K562 (cell line): Measurements from ENCODE around the gene OLFM3. TPM values are rescaled to one million over a fixed set of nuclear protein-coding genes. Genes with fewer than 3 reads are reported as not detected.

Experiments
- ATAC-seq: fragments of 200-7000 bp; cut with Tn5 transposase; 3 replicates; pipeline ENCODE4 v1.9.1; 2020; ENCODE audit warnings: moderate library complexity
- BruUV-seq: library from RNA; stranded (reverse); fragments of 400-500 nt; replicated peaks from 2 replicates; lab custom pipeline; 2021; lab: Mats Ljungman, UMichigan
- CTCF ChIA-PET: fragments of 300-600 bp; formaldehyde crosslinking; extraction: SDS; loops from one replicate; lab custom pipeline; 2021; ENCODE audit warnings: low intra/inter-chr PET ratio; lab: Yijun Ruan, JAX
- POLR2A ChIA-PET: fragments of 300-600, 350-650 bp; sonication (Branson Sonifier 250); formaldehyde crosslinking; extraction: SDS; loops from one replicate; lab custom pipeline; 2021; ENCODE audit warnings: antibody characterized with exemption, inconsistent platforms; lab: Yijun Ruan, JAX
- DNase-seq, 4 experiments: peaks; one replicate each; pipeline versions ENCODE4 v3.0.0 to v3.0.0-alpha.2; 2011 to 2018; ENCODE audit warnings: low spot score in 3 of 4, mixed read lengths in 3 of 4; ENCODE audit errors: extremely low read depth in 1 of 4
- FAIRE-seq: peaks from 2 replicates; lab custom pipeline; 2011; peaks lifted over from hg19 to GRCh38; lab: Jason Lieb, UNC
- H2AFZ ChIP-seq: 2 replicates; pipeline ENCODE4 v1.6.0; 2011; ENCODE audit warnings: low read depth, low read length, control low read depth, inconsistent platforms
- H3K27ac ChIP-seq: fragments of 200-600 bp; 3 replicates; pipeline ENCODE4 v1.8.0; 2011; ENCODE audit warnings: low read depth, mild to moderate bottlenecking, control low read depth, inconsistent platforms, low read length, moderate library complexity, mixed read lengths; ENCODE audit errors: extremely low read depth
- H3K27me3 ChIP-seq, 2 experiments: fragments of 300-600 bp in 1 of 2; 2 replicates in 1 of 2; 3 replicates in 1 of 2; pipeline versions ENCODE4 v1.6.0 to v1.8.0; 2011; ENCODE audit warnings: inconsistent platforms in 2 of 2, low read length in 2 of 2, mild to moderate bottlenecking in 1 of 2, mixed read lengths in 1 of 2, moderate library complexity in 1 of 2; ENCODE audit not compliant: control insufficient read depth in 2 of 2, insufficient read depth in 2 of 2
- H3K36me3 ChIP-seq: fragments of 300-600 bp; 3 replicates; pipeline ENCODE4 v1.8.0; 2011; ENCODE audit warnings: mild to moderate bottlenecking, low read length, inconsistent platforms; ENCODE audit not compliant: control insufficient read depth, insufficient read depth
- H3K4me1 ChIP-seq, 2 experiments: fragments of 200-600 bp in 1 of 2; replicated peaks in 1 of 2; 2 replicates in 1 of 2; 3 replicates in 1 of 2; pipeline versions ENCODE4 v1.5.1 to v1.8.0; 2011; ENCODE audit warnings: inconsistent platforms in 2 of 2, low read length in 2 of 2, mild to moderate bottlenecking in 1 of 2, mixed read lengths in 1 of 2, moderate library complexity in 1 of 2; ENCODE audit not compliant: control insufficient read depth in 2 of 2, insufficient read depth in 2 of 2
- H3K4me2 ChIP-seq: 2 replicates; pipeline ENCODE4 v1.6.1; 2011; ENCODE audit warnings: low read length, control low read depth, inconsistent platforms, mixed read lengths; ENCODE audit not compliant: insufficient read depth
- H3K4me3 ChIP-seq: fragments of 200-600 bp; sonication (generic), shearing (Covaris generic); 2 replicates; pipeline ENCODE4 v1.5.1; 2016; ENCODE audit warnings: control low read depth, inconsistent platforms
- H3K79me2 ChIP-seq: fragments of 200-600 bp; 3 replicates; pipeline ENCODE4 v1.8.0; 2011; ENCODE audit warnings: low read length, inconsistent platforms; ENCODE audit not compliant: control insufficient read depth, insufficient read depth
- H3K9ac ChIP-seq, 2 experiments: 2 replicates each; pipeline versions ENCODE4 v1.6.0 to v1.6.1; 2011; ENCODE audit warnings: low read depth in 2 of 2, low read length in 2 of 2, control low read depth in 1 of 2, inconsistent platforms in 1 of 2, mild to moderate bottlenecking in 1 of 2, mixed read lengths in 1 of 2; ENCODE audit not compliant: insufficient read depth in 1 of 2
- H3K9me1 ChIP-seq: one replicate; pipeline ENCODE4 v1.6.0; 2011; ENCODE audit warnings: inconsistent platforms, mild to moderate bottlenecking, low read length, moderate library complexity; ENCODE audit not compliant: control insufficient read depth, insufficient read depth
- H3K9me3 ChIP-seq: replicated peaks from 2 replicates; pipeline ENCODE4 v1.5.1; 2011; ENCODE audit warnings: low read depth, low read length, inconsistent platforms; ENCODE audit not compliant: control insufficient read depth, insufficient read depth
- H4K20me1 ChIP-seq: replicated peaks from 2 replicates; pipeline ENCODE4 v1.6.1; 2011; ENCODE audit warnings: low read length, inconsistent platforms, mixed read lengths; ENCODE audit not compliant: control insufficient read depth, insufficient read depth
- CBFB ChIP-seq: sonication (generic); formaldehyde crosslinking; IDR thresholded peaks from 2 replicates; pipeline ENCODE4 v1.4.0; 2020; ENCODE audit warnings: mild to moderate bottlenecking, missing genetic modification reagents
- CC2D1A ChIP-seq: fragments of 450-650 bp; IDR thresholded peaks from 2 replicates; pipeline ENCODE4 v1.6.1; 2017; ENCODE audit warnings: mild to moderate bottlenecking
- CTCF ChIP-seq, 3 experiments: IDR thresholded peaks in 2 of 3; conservative IDR thresholded peaks in 1 of 3; 2 replicates each; pipeline ENCODE4 v1.5.1; 2011 to 2012; ENCODE audit warnings: low read length in 3 of 3, mild to moderate bottlenecking in 3 of 3, control low read depth in 2 of 3, improper control_type of control experiment in 1 of 3, inconsistent platforms in 1 of 3, low read depth in 1 of 3, mixed read lengths in 1 of 3, moderate library complexity in 1 of 3; ENCODE audit not compliant: insufficient read depth in 2 of 3
- ETV1 ChIP-seq: fragments of 450-650 bp; conservative IDR thresholded peaks from 2 replicates; pipeline ENCODE4 v1.6.1; 2016; ENCODE audit warnings: missing genetic modification characterization, control low read depth, low read depth, missing compliant biosample characterization
- FOXA1 ChIP-seq: fragments of 450-650 bp; IDR thresholded peaks from 2 replicates; pipeline ENCODE4 v1.6.1; 2016; ENCODE audit warnings: mild to moderate bottlenecking, borderline replicate concordance
- HDAC6 ChIP-seq: IDR thresholded peaks from 2 replicates; pipeline ENCODE4 v1.6.1; 2012; ENCODE audit warnings: low read depth, mild to moderate bottlenecking, control low read depth, inconsistent platforms, low read length, moderate library complexity
- HEY1 ChIP-seq: fragments of 250-450 bp; sonication (Bioruptor Pico); IDR thresholded peaks from 2 replicates; pipeline ENCODE4 v1.5.0; 2020; ENCODE audit warnings: mild to moderate bottlenecking, moderate library complexity, borderline replicate concordance
- HIVEP1 ChIP-seq: fragments of 250-450 bp; sonication (Bioruptor Pico); IDR thresholded peaks from 2 replicates; pipeline ENCODE4 v1.4.0; 2020; ENCODE audit warnings: mild to moderate bottlenecking
- TAF9B ChIP-seq: fragments of 450-650 bp; IDR thresholded peaks from 2 replicates; pipeline ENCODE4 v1.6.1; 2018; ENCODE audit warnings: mild to moderate bottlenecking; ENCODE audit not compliant: partially characterized antibody
- TSC22D4 ChIP-seq: fragments of 450-650 bp; IDR thresholded peaks from 2 replicates; pipeline ENCODE4 v1.6.1; 2016; ENCODE audit warnings: missing genetic modification characterization, missing biosample characterization, control low read depth
- ZBTB26 ChIP-seq: fragments of 450-650 bp; formaldehyde crosslinking; IDR thresholded peaks from 2 replicates; pipeline ENCODE4 v1.4.0; 2022; ENCODE audit warnings: missing genetic modification characterization
- ZFP36 ChIP-seq: fragments of 150-350 bp; IDR thresholded peaks from 2 replicates; pipeline ENCODE4 v1.6.1; 2018; ENCODE audit warnings: low read length, low read depth; ENCODE audit not compliant: partially characterized antibody
- ZNF140 ChIP-seq: fragments of 250-450 bp; sonication (Bioruptor Pico); IDR thresholded peaks from 2 replicates; pipeline ENCODE4 v1.8.0; 2021; ENCODE audit warnings: moderate library complexity, mild to moderate bottlenecking, inconsistent platforms
- ZNF639 ChIP-seq, 2 experiments: fragments of 200-800 bp in 1 of 2; sonication (Bioruptor generic) in 1 of 2; sonication (generic) in 1 of 2; formaldehyde crosslinking in 1 of 2; IDR thresholded peaks in 1 of 2; conservative IDR thresholded peaks in 1 of 2; 2 replicates each; pipeline versions ENCODE4 v1.5.0 to v1.6.1; 2016 to 2020; ENCODE audit warnings: missing compliant biosample characterization in 1 of 2, missing genetic modification characterization in 1 of 2, missing genetic modification reagents in 1 of 2
- ZSCAN29 ChIP-seq: fragments of 450-650 bp; IDR thresholded peaks from 2 replicates; pipeline ENCODE4 v1.6.1; 2017
- WGBS: fragments of 100-300 bp; shearing (Covaris generic); methylation state at CpG from one replicate; pipeline ENCODE4 v1.1.6; 2016; ENCODE audit warnings: low coverage, mixed read lengths; ENCODE audit not compliant: insufficient coverage; ENCODE audit errors: missing lambda C conversion rate; 5-methylcytosine and 5-hydroxymethylcytosine counted together
- in situ Hi-C: fragments of 300-500 bp; cut with MboI; formaldehyde crosslinking; loops from 4 replicates; pipeline ENCODE4 v1.15.0; 2018; ENCODE audit warnings: inconsistent platforms, mixed read lengths
- intact Hi-C: fragments of 100-400 bp; cut with micrococcal nuclease; formaldehyde crosslinking; loops from 2 replicates; pipeline ENCODE4 v1.14.2; 2022
- polyA plus RNA-seq, 8 experiments: library from polyadenylated mRNA; depleted of rRNA in 4 of 8; stranded (reverse) in 5 of 8; unstranded in 3 of 8; fragments of >200 nt; fragmentation: Nextera tagmentation in 2 of 8; fragmentation: Illumina TruSeq in 1 of 8; extraction: Ambion mirVana in 2 of 8; extraction: Trizol in 1 of 8; gene quantifications; 2 replicates each; pipeline versions ENCODE4 v1.2.1 to v1.2.3, GENCODE V29; 2011 to 2014; ENCODE audit warnings: inconsistent platforms in 1 of 8, missing spikeins in 1 of 8
- total RNA-seq, 7 experiments: library from RNA; depleted of rRNA in 6 of 7; stranded (reverse); fragments of >200 nt in 6 of 7; fragmentation: Illumina TruSeq in 2 of 7; extraction: Trizol in 2 of 7; gene quantifications; 2 replicates each; pipeline versions ENCODE4 v1.2.1 to v1.2.3, GENCODE V29; 2011 to 2021; ENCODE audit warnings: low replicate concordance in 1 of 7
- TF ChIP-seq, protein P1 (sequence below): sonication (generic); formaldehyde crosslinking; IDR thresholded peaks from 2 replicates; pipeline ENCODE4 v1.8.1; 2023; ENCODE audit warnings: mild to moderate bottlenecking, missing genetic modification reagents

OLFM3 gene
- total and polyA plus RNA-seq, 9 of the 15 experiments (the other 6 are each of a cell fraction or from before 2014, with no cell fraction given): 0.07 TPM; not detected in 8

- POLR2A ChIA-PET: no interaction called here
- in situ Hi-C loops (no loop called here), intact Hi-C loops (no loop called here)
- Histone ChIP-seq H3K9ac (no peak overlapping the region), H4K20me1 (no peaks in the 10 kb centered on the region), H3K9me1 (no peaks in the 10 kb centered on the region), H3K36me3 (no peaks in the 10 kb centered on the region), H2AFZ (no peak overlapping the region), H3K4me3 (no peak overlapping the region), H3K27me3 (no peaks in the 10 kb centered on the region), H3K4me1 (no peaks in the 10 kb centered on the region), H3K27ac (no peak overlapping the region), H3K79me2 (no peaks in the 10 kb centered on the region), H3K9me3 (no peaks in the 10 kb centered on the region), H3K4me2 (no peak overlapping the region)
- 0% methylated on average over 3 of the region's 3 CpGs for WGBS
- FAIRE-seq (no peak), DNase-seq (no peak), ATAC-seq (no peak)
- CTCF ChIA-PET: no interaction called here
- BruUV-seq: no TSS peak
- TF ChIP-seq ZBTB26 (CRISPR knock-in tag) (no peak), HDAC6 (no peak), CC2D1A (no peak), ZFP36 (no peak), CTCF (IDR thresholded peaks at IDR 0.05 in 2 of 3, conservative IDR thresholded peaks at IDR 0.05 in 1 of 3; ENCODE audit: insufficient read depth in 2 of 3, low read depth in 1 of 3, low read length in 3 of 3) (no peak), TAF9B (no peak), ZSCAN29 (no peak), CBFB (CRISPR knock-in tag) (no peak), ETV1 (tag) (no peak), ZNF140 (no peak), TSC22D4 (tag) (no peak), ZNF639 (CRISPR knock-in tag; conservative IDR thresholded peaks at IDR 0.05 in 1 of 2, IDR thresholded peaks at IDR 0.05 in 1 of 2) (no peak), HIVEP1 (CRISPR knock-in tag) (no peak), HEY1 (no peak), FOXA1 (no peak)
- TF ChIP-seq, protein P1, sequence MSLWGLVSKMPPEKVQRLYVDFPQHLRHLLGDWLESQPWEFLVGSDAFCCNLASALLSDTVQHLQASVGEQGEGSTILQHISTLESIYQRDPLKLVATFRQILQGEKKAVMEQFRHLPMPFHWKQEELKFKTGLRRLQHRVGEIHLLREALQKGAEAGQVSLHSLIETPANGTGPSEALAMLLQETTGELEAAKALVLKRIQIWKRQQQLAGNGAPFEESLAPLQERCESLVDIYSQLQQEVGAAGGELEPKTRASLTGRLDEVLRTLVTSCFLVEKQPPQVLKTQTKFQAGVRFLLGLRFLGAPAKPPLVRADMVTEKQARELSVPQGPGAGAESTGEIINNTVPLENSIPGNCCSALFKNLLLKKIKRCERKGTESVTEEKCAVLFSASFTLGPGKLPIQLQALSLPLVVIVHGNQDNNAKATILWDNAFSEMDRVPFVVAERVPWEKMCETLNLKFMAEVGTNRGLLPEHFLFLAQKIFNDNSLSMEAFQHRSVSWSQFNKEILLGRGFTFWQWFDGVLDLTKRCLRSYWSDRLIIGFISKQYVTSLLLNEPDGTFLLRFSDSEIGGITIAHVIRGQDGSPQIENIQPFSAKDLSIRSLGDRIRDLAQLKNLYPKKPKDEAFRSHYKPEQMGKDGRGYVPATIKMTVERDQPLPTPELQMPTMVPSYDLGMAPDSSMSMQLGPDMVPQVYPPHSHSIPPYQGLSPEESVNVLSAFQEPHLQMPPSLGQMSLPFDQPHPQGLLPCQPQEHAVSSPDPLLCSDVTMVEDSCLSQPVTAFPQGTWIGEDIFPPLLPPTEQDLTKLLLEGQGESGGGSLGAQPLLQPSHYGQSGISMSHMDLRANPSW (CRISPR knock-in tag): no peak
Observed at GRCh38 chr1:101975371-101975770, 21.4 kb downstream of the OLFM3 start.
